SU-DHL-6 (cell line): Measurements from ENCODE around the gene SH3BP2.

Experiments used
- CTCF ChIP-seq: fragments of 200-600 bp; sonication (generic); IDR thresholded peaks from one replicate; pipeline ENCODE4 v1.5.1; 2017; ENCODE audit warnings: antibody characterized with exemption, mild to moderate bottlenecking, low read length, moderate library complexity; ENCODE audit not compliant: insufficient read depth, poor library complexity, severe bottlenecking
- EZH2phosphoT487 ChIP-seq: fragments of 200-600 bp; sonication (generic), shearing (Covaris generic); conservative IDR thresholded peaks from 2 replicates; pipeline ENCODE4 v1.6.1; 2018; ENCODE audit warnings: mild to moderate bottlenecking, antibody characterized with exemption, low read length, moderate library complexity, mixed read lengths

- no peak for TF ChIP-seq CTCF
- TF ChIP-seq EZH2phosphoT487, result no peak
Measured at GRCh38 chr4:2873329-2873728, 80.4 kb downstream of the SH3BP2 start.
